ENCODE measurements around the gene ASMTL.
"Not testable (repeated sequence)": the region's sequence is repeated elsewhere in the genome, so short reads cannot be mapped to it uniquely, and the experiment has no call there.

Gene ASMTL

GRCh38 chrX:1433646-1434357 is 18.9 kb downstream of the ASMTL start:
- no peak for DNase-seq (ENCODE audit: low read depth)

- no peak for DNase-seq (ENCODE audit: low read depth)
Observed at GRCh38 chrX:1430451-1430850, 22.3 kb downstream of the ASMTL start.

- DNase-seq (ENCODE audit: low read depth) = no peak
Observed at GRCh38 chrX:1427756-1428155, 25.0 kb downstream of the ASMTL start.

GRCh38 chrX:1426321-1426720 is 26.4 kb downstream of the ASMTL start:
- DNase-seq (ENCODE audit: low read depth) = not testable (repeated sequence)

- no peak for DNase-seq (ENCODE audit: low read depth)
Observed at GRCh38 chrX:1425381-1425780, 27.3 kb downstream of the ASMTL start.

- DNase-seq (ENCODE audit: low read depth) = no peak
Observed at GRCh38 chrX:1424147-1424851, 28.4 kb downstream of the ASMTL start.

GRCh38 chrX:1423215-1423614 is 29.5 kb downstream of the ASMTL start:
- DNase-seq (ENCODE audit: low read depth) = no peak

GRCh38 chrX:1422135-1422465 is 30.6 kb downstream of the ASMTL start:
- no peak for DNase-seq (ENCODE audit: low read depth)

- DNase-seq (ENCODE audit: low read depth) = no peak
Observed at GRCh38 chrX:1421433-1422134, 31.1 kb downstream of the ASMTL start.

- no peak for DNase-seq (ENCODE audit: low read depth)
Observed at GRCh38 chrX:1420371-1420770, 32.3 kb downstream of the ASMTL start.

GRCh38 chrX:1419545-1420355 is 33.0 kb downstream of the ASMTL start:
- DNase-seq (ENCODE audit: low read depth) = no peak

- no peak for DNase-seq (ENCODE audit: low read depth)
Observed at GRCh38 chrX:1418901-1419544, 33.7 kb downstream of the ASMTL start.

GRCh38 chrX:1417921-1418771 is 34.6 kb downstream of the ASMTL start:
- DNase-seq (ENCODE audit: low read depth) = no peak

GRCh38 chrX:1416965-1417760 is 35.5 kb downstream of the ASMTL start:
- DNase-seq (ENCODE audit: low read depth) = no peak

GRCh38 chrX:1416327-1416784 is 36.4 kb downstream of the ASMTL start:
- no peak for DNase-seq (ENCODE audit: low read depth)

- DNase-seq (ENCODE audit: low read depth) = no peak
Observed at GRCh38 chrX:1412551-1413161, 40.1 kb downstream of the ASMTL start.

- DNase-seq (ENCODE audit: low read depth) = no peak
Observed at GRCh38 chrX:1411326-1411725, 41.4 kb downstream of the ASMTL start.

- DNase-seq (ENCODE audit: low read depth) = no peak
Observed at GRCh38 chrX:1407035-1407434, 45.7 kb downstream of the ASMTL start.

- not testable (repeated sequence) for DNase-seq (ENCODE audit: low read depth)
Observed at GRCh38 chrX:1405769-1406168, 46.9 kb downstream of the ASMTL start.

All from activated T-cell treated with anti-CD3 and anti-CD28 coated beads for 24 hours (primary cell).